Left lung (tissue), 10 donors: ENCODE data around the gene LSM10. TPM values are rescaled to one million over a fixed set of nuclear protein-coding genes. Genes with fewer than 3 reads are reported as not detected.
A peak's percentile ranks its signal among the peaks of the same experiment; 100 is the strongest.

Source experiments
- ATAC-seq: fragments of 200-7000 bp; cut with Tn5 transposase; one replicate; pipeline ENCODE4 v1.9.1; 2020; ENCODE audit warnings: moderate library complexity
- DNase-seq, 4 donors: peaks; one replicate each; pipeline ENCODE4 v3.0.0-alpha.2; 2013 to 2020
- H3K27ac ChIP-seq, 2 donors: fragments of 200-600 bp; sonication (generic) in 1 of 2; one replicate each; pipeline versions ENCODE4 v1.5.0 to v1.8.0; 2020 to 2021
- H3K27me3 ChIP-seq, 2 donors: fragments of 200-600 bp; sonication (generic) in 1 of 2; one replicate each; pipeline versions ENCODE4 v1.5.0 to v1.8.0; 2020 to 2021
- H3K36me3 ChIP-seq, 2 donors: fragments of 200-600 bp; sonication (generic) in 1 of 2; one replicate each; pipeline versions ENCODE4 v1.5.0 to v1.8.0; 2020 to 2021
- H3K4me1 ChIP-seq, 2 donors: fragments of 200-600 bp; one replicate each; pipeline ENCODE4 v1.8.0; 2021
- H3K4me3 ChIP-seq, 2 donors: fragments of 200-600 bp; sonication (generic) in 1 of 2; one replicate each; pipeline versions ENCODE4 v1.5.0 to v1.8.0; 2020 to 2021; ENCODE audit warnings: mild to moderate bottlenecking in 1 of 2
- H3K9me3 ChIP-seq, 2 donors: fragments of 200-600 bp; sonication (generic) in 1 of 2; one replicate each; pipeline versions ENCODE4 v1.5.0 to v1.8.0; 2020 to 2021
- intact Hi-C, 2 donors: fragments of 100-400 bp; cut with DNase I; formaldehyde crosslinking; loops; one replicate each; pipeline versions ENCODE4 v1.11.2 to v1.14.2; 2022
- polyA plus RNA-seq, 6 donors: library from polyadenylated mRNA; unstranded; fragments of 120-200 nt; gene quantifications; one replicate each; pipeline ENCODE4 v1.2.1, GENCODE V29; 2013; ENCODE audit not compliant: insufficient read length in 6 of 6
- total RNA-seq, 2 donors: library from RNA; stranded (reverse); fragmentation: NEBNext Ultra II Directional; extraction: Animal tissue kit (Norgen Biotek cat#: 25700); gene quantifications; one replicate each; pipeline ENCODE4 v1.2.1, GENCODE V29; 2021
- TF ChIP-seq, protein P1 (sequence below), 2 donors: fragments of 200-600 bp; sonication (generic) in 1 of 2; IDR thresholded peaks; one replicate each; pipeline versions ENCODE4 v1.5.0 to v1.8.0; 2021; ENCODE audit warnings: antibody characterized with exemption in 2 of 2
- donor health status: DM: no; HTN: yes; CAD: no.
- donor health status: DM: no; HTN: no; CAD: no.

LSM10 gene
- total and polyA plus RNA-seq, 8 donors: 13.5 to 41.4 (median 18.4) TPM

DNA sequence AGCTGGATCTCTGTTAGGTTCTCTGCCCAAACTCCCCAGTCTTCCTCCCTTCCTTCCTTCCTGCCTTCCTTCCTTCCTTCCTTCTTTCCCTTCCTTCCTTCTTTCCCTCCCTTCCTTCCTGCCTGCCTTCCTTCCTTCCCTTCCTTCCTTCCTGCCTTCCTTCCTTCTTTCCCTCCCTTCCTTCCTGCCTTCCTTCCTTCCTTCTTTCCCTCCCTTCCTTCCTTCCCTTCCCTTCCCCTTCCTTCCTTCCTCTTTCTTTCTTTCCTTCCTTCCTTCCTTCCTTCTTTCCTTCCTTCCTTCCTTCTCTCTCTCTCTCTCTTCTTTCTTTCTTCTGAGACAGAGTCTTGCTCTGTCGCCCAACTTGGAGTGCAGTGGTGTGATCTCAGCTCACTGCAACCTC lies 8.7 kb upstream of the LSM10 start:
- DNase-seq (no peak), ATAC-seq (no peak)
- intact Hi-C loops: no loop called here
- Histone ChIP-seq H3K4me3 (no peak overlapping the region), H3K9me3 (no peaks in the 10 kb centered on the region), H3K27ac (peak overlapping the region in 1 of 2 donors; percentile 50), H3K27me3 (no peaks in the 10 kb centered on the region), H3K36me3 (no peaks in the 10 kb centered on the region), H3K4me1 (peaks cover 0 to 4% of the 10 kb centered on the region in 2 donors)
- TF ChIP-seq, protein P1, sequence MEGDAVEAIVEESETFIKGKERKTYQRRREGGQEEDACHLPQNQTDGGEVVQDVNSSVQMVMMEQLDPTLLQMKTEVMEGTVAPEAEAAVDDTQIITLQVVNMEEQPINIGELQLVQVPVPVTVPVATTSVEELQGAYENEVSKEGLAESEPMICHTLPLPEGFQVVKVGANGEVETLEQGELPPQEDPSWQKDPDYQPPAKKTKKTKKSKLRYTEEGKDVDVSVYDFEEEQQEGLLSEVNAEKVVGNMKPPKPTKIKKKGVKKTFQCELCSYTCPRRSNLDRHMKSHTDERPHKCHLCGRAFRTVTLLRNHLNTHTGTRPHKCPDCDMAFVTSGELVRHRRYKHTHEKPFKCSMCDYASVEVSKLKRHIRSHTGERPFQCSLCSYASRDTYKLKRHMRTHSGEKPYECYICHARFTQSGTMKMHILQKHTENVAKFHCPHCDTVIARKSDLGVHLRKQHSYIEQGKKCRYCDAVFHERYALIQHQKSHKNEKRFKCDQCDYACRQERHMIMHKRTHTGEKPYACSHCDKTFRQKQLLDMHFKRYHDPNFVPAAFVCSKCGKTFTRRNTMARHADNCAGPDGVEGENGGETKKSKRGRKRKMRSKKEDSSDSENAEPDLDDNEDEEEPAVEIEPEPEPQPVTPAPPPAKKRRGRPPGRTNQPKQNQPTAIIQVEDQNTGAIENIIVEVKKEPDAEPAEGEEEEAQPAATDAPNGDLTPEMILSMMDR (IDR thresholded peaks at IDR 0.05): no peak

DNA sequence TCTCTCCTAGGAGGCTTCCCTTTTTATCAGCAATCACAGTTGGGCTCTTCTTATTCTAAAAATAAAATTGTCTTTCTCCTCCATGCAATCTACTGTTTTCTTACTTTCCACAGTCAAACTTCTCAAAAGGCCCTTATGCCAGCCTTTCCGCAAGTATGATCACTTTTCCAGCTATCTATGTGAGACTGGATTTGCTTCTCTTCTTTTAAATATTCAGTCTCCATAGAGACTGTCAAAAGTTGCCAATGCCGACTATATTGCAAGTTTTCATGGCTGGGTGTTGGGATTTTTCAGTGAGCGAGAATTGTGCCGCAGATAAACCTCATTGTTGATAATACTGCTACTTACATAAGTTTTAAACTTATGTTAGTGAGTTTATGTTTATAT lies 4.8 kb upstream of the LSM10 start:
- Histone ChIP-seq H3K27me3 (no peaks in the 10 kb centered on the region), H3K4me1 (peaks cover 4 to 21% of the 10 kb centered on the region in 2 donors), H3K9me3 (no peaks in the 10 kb centered on the region), H3K27ac (no peak overlapping the region), H3K36me3 (no peaks in the 10 kb centered on the region), H3K4me3 (no peak overlapping the region)
- ATAC-seq (no peak), DNase-seq (no peak)
- intact Hi-C loops: no loop called here
- TF ChIP-seq, protein P1 (IDR thresholded peaks at IDR 0.05): no peak

DNA sequence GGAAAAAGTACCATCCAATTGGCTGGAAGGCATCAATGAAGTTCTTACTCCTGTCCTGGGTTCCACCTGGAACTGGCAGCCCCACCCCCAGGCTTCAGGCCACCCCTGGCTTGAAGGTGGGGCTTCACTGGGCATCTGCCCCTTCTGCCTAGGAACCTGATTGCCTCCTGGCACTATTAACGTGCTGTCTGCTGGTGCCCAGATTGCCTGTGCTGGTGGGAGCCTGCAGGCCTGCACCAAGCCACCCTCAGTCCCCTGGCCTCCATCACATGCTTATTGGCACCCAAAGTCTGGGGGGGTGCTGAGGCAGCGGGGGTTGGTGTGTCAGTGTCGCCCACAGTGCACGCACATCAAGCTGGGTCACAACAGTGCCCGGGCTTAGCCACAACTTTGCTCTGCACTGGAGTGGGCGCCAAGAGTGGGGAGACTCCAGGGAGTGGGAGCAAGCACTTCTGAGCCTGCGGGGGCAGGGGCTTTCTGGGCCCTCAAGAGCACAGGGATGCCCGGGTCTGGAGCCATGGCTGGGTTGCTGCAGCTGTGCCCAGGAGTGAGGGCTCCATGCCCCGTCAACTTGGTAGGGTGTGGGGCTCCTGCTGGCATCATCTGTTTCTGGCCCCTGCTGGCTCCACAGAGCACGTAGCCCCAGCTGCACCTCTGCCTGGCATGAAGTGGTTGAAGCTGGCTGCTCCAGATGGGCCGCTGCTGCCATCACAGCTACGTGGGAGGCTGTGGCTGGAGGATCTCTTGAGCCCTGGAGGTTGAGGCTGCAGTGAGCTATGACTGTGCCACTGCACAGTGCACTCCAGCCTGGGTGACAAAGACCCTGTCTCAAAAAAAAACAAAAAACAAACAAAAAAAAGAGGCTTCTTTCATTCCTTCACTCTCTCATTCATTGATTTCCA lies 4.1 kb upstream of the LSM10 start:
- TF ChIP-seq, protein P1 (IDR thresholded peaks at IDR 0.05): no peak
- Histone ChIP-seq H3K36me3 (no peaks in the 10 kb centered on the region), H3K4me3 (peak overlapping the region in 1 of 2 donors; percentile 19), H3K27ac (peak overlapping the region; percentile 20 to 83), H3K27me3 (no peaks in the 10 kb centered on the region), H3K9me3 (no peaks in the 10 kb centered on the region), H3K4me1 (peaks cover 4 to 26% of the 10 kb centered on the region in 2 donors)
- ATAC-seq (no peak), DNase-seq (no peak)
- intact Hi-C loops: no loop called here

DNA sequence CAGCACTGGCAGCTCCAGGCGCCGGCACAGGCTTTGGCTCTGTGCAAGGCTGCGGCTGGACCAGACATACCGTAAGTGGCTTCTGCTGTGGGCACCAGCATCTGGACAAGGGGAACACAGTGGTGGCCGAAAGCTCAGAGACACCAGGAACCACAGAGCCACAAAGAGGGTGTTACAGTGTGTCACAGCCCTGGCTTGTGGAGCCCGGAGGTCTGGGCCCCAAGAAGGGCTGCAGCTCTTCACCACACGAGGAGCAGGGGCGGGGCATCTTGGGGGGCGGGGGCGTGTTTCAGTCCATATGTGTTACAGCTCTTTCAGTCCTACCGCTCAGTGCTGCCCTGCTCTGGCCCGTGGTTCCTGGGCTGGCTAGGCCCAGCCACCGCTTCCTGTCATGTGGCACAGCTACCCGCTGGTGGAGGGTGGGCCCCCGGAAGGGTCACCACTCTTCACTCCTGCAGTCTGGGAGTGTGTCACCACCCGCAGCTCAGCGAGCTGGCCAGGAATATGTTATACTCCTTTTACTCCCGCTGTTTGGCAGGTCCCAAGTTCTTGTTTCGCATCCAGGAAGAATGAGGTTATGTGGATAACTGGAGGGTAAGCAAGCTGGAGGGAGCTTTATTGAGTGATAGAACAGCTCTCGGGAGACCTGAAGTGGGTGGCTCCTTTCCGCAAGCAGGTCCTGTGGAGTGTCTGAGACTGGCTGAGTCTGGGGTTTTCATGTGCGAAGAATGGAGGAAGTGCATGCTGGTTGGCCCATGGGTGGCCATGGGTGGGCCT lies 3.3 kb upstream of the LSM10 start:
- ATAC-seq: peak; percentile 55
- intact Hi-C loops: no loop called here
- Histone ChIP-seq H3K9me3 (no peaks in the 10 kb centered on the region), H3K27me3 (no peaks in the 10 kb centered on the region), H3K4me3 (peak overlapping the region in 1 of 2 donors; percentile 19), H3K27ac (peak overlapping the region; percentile 20 to 83), H3K36me3 (no peaks in the 10 kb centered on the region), H3K4me1 (peaks cover 4 to 34% of the 10 kb centered on the region in 2 donors)
- peak in 3 of 4 donors; percentile 13 to 92 (median 88) for DNase-seq
- TF ChIP-seq, protein P1 (IDR thresholded peaks at IDR 0.05): no peak

DNA sequence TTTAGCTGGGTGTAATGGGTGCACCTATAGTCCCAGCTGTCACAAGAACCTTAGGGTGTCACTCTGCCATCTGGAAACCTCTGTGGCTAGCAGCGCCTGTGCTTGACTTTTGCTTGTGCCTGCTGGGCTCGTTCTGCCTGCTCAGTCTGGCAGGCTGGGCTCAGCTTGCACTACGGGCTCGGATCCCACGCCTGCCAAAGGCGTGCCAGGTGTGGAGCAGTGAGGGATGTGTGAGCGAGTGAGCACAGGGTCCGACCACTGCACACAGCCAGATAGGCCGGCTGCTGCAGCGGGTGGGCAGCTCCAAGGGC lies 2.8 kb upstream of the LSM10 start:
- intact Hi-C loops: no loop called here
- H3K9me3 ChIP-seq: no peaks in the 10 kb centered on the region
- H3K27me3 ChIP-seq: no peaks in the 10 kb centered on the region
- no peaks in the 10 kb centered on the region for H3K36me3 ChIP-seq
- ATAC-seq (no peak), DNase-seq (peak in 1 of 4 donors; percentile 78)
- peaks cover 4 to 39% of the 10 kb centered on the region in 2 donors for H3K4me1 ChIP-seq
- no peak overlapping the region for H3K4me3 ChIP-seq
- peak overlapping the region in 1 of 2 donors; percentile 83 for H3K27ac ChIP-seq
- TF ChIP-seq, protein P1 (IDR thresholded peaks at IDR 0.05): no peak
